Brain pericyte (primary cell): ENCODE measurements around the gene PEX16.

Experiments used
- DNase-seq: peaks from one replicate; pipeline ENCODE4 v3.0.0-alpha.2; 2012; ENCODE audit warnings: low read depth, low spot score

Gene PEX16

DNA sequence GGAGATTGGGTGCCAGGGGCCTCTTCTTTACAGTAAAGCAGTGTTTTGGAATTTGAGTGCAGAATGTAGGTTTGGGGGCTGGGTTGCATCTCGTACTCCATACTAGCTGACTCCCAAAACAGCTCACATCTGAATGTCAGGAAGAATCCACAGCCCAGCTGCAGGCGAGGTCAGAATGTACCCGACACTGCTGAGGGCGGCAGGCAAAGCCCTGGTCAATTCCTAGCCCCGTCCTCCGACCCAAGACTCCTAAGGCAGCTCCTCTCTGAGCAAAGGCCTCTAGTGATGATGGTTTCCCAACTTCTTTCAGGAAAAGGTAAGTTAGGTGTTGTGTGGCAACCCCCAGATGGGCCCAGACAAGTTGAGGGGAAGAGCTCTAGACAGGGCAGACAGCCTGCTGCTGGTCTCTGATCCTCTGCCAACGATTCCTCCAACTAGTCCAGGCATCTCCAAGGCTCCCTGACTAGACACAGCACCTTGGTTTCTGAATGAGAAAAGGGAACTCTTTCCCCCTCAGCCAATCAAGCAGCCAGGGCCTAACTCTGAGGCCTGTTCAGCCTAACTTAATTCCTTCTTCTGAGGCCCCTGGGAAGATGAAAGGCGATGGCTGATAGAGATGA, 13.4 kb upstream of the PEX16 start:
- DNase-seq: no peak

- DNase-seq: no peak
These were observed 12.5 kb upstream of the PEX16 start for GRCh38 chr11:45930031-45930794.

- no peak for DNase-seq
These were observed 11.9 kb upstream of the PEX16 start for GRCh38 chr11:45929486-45930030.

- DNase-seq: no peak
These were observed 11.0 kb upstream of the PEX16 start for GRCh38 chr11:45928535-45929215.

DNA sequence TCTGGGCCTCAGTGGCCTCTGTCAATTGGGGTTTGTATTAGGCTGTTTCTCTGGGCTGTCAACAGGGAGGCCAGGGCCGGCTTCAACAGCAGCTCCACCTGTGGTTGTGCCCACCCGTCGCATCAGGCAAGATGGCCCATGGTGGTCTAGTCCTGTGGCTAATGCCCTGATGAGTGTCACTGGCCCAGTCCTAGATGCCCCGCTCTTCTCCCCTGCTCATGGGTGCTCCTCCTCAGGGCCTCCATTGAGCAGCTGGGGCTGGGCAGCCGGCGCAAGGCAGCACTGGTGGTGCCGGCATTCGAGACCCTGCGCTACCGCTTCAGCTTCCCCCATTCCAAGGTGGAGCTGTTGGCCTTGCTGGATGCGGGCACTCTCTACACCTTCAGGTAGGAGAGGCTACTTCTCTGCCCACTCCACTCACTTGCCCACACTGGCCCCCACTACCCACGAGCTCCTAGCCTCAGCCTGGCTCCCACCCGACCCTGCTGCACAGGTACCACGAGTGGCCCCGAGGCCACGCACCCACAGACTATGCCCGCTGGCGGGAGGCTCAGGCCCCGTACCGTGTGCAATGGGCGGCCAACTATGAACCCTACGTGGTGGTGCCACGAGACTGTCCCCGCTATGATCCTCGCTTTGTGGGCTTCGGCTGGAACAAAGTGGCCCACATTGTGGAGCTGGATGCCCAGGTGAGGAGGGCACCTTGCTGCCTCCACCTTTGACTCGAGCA, 10.2 kb upstream of the PEX16 start:
- no peak for DNase-seq

GRCh38 chr11:45927332-45927683, 9.6 kb upstream of the PEX16 start:
- DNase-seq: no peak

DNA sequence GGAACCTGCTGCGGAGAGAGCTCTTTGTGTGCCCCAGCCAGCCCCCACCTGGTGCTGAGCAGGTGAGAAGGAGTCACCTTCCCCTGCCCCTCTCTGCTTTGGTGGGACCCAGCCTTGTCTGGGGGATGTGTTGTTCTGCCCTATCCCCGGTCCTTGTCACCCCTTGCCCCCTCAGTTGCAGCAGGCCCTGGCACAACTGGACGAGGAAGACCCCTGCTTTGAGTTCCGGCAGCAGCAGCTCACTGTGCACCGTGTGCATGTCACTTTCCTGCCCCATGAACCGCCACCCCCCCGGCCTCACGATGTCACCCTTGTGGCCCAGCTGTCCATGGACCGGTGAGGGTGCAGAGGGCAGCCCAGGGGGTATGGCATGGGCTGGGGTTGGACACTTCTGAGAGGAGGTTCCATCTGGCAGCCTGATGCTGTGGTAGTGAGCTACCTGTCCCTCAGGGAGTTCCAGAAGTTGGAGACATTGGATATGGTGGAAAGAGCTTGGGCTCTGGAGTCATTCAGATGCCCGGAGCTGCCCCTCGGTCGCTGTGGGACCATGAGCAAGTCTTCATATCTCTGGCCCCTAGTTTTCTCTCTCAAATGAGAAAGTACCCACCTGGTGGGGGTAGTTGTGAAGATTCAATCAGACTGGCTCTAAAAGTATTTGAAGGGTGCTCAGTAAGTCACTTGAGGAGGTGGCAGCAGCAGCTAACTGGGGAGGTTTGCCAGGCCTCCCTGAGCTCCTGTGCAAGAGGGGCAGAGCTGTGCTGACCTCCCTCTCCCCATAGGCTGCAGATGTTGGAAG, 9.1 kb upstream of the PEX16 start:
- DNase-seq: no peak

DNA sequence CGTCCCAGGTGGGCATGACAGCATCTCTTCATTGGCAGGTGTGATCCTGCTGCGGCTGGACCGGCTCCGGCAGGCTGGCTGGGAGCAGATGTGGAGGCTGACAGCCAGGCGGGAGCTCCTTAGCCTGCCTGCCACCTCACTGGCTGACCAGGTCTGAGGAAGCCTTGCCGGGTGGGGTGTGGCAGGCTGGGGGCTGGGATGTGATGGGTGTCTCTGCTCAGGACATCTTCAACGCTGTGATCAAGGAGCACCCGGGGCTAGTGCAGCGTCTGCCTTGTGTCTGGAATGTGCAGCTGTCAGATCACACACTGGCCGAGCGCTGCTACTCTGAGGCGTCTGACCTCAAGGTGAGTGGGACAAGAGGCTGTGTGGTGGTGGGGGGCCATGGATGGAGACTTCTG, 8.3 kb upstream of the PEX16 start:
- no peak for DNase-seq

GRCh38 chr11:45925550-45925949, 7.9 kb upstream of the PEX16 start:
- no peak for DNase-seq

GRCh38 chr11:45924927-45925326, 7.2 kb upstream of the PEX16 start:
- no peak for DNase-seq

DNA sequence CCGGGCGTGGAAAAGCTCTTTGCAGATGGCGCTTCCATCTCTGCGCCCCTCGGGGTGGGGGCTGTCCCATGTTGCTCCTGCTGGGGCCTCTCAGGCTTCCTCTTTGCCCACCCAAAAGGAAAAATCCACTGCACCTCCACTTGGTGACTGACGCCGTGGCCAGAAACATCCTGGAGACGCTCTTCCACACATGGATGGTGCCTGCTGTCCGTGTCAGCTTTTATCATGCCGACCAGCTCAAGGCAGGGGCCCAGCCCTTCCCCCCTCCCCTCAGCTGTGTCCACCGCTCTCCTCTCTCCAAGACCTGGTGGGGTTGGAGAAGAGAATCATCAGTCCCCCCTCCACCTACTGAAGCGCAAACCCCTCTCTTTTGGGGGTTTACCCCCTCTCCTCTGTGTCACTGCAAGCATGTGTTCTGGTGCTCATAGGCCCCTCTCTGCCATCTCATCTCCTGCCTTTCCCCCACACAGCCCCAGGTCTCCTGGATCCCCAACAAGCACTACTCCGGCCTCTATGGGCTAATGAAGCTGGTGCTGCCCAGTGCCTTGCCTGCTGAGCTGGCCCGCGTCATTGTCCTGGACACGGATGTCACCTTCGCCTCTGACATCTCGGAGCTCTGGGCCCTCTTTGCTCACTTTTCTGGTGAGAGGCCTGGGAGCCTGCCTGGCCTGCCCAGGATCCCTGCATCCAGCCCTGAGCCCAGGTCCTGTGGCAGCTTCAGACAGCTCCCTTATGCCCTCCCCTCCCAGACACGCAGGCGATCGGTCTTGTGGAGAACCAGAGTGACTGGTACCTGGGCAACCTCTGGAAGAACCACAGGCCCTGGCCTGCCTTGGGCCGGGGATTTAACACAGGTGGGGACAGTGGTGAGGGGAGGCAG, 6.6 kb upstream of the PEX16 start:
- no peak for DNase-seq

DNA sequence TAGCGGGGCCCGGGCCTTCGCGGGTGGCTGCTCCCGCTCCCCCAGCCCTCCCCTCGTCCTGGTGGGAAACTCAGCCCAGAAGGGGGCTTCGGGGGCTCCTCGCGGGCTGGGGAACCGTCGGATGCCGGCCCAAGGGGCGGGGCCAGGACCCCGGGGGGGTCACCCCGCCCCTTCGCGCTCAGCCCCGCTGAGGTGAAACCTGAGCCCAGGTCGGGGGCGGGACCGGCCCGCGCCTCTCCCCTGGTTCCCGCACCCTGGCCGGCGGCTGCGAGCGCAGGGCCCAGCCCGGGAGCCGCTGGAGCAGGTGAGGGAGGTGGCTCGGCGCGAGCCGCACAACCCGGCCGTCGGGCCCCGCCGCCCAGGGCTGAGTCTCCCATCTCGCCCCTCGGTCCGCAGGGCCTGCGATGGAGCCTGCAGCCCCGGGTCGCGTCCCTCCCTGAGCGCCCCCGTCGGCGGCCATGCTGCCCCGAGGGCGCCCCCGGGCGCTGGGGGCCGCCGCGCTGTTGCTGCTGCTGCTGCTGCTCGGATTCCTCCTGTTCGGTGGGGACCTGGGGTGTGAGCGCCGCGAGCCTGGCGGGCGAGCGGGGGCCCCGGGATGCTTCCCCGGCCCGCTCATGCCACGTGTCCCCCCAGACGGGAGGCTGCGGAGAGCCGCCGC, 4.9 kb upstream of the PEX16 start, which contains the start of gene LARGE2:
Gene LARGE2, plus strand, starts transcription at position 232 of the 658 bp plus-strand sequence. Its CDS starts 227 bp downstream, at position 459.
- no peak for DNase-seq

DNA sequence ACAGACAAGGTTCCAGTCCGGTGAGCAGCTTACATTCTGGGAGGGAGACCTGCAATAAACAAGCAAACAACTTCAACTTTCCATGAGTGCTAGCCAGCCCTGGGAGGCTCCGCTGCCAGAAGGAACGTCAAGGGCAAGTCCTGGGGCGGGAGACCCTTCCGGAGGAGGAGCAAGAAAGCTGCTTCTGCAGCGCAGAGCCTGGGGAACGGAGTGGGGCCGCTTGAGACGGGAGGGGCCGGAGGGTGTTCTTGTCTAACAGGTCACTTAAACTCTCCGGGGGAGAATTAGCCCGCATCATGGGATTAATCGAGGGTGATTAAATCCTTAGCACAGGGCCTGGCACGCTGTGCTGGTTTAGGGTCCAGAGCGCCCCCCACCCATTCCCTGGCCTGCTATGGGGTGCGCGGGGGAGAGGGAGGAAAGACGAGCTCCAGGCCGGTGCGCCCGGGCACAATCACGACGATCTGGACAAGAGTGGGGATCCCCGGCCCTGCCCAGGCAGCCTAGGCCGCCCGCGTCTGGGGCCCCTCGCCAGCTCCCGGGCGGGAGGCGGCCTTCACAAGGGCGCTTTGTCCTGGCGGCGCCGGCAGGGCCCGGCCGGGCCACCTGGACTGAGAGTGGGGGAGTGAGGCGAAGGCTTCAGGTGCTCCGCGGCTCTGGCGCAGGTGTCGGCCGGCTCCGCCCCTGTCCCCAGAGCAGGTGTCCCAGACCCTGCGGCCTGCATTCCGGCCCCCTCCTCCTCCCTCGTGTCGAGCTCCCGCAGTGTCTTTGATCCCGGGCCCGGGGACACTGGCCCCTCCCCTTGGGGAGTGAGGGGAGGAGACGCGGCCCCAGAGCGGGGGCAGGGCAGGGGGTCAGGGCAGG, 4.1 kb upstream of the PEX16 start:
- no peak for DNase-seq

GRCh38 chr11:45920531-45921477, 3.1 kb upstream of the PEX16 start:
- no peak for DNase-seq

DNA sequence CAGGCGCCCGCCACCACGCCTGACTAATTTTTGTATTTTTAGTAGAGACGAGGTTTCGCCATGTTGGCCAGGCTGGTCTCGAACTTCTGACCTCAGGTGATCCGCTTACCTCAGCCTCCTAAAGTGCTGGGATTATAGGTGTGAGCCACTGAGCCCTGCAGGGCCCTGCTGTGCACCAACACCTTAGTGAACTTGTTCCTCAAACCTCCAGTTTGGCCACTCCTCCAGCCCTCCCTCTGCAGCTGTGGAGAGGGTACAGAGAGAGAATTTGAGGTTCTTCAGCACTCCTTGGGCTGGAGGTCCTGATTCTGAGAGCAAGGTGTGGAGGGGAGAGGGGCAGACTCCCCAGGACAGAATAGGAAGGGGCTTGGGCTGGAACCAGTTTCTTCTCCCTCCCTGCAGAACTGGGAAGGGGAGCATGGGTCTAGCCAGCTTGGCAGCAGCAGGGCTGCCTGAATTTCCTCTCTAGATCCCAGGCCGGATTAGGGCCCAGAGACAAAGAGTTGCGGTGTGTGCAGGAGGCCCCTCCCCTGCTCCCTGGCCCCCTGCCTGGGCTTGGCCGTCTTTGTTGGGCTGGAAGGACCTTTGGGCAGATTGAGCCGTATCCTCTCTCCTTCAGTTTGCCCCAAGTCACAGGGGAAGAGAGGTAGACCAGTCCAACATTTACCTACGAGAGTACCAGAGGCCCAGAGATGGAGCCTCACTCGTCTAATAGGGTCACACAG, 2.3 kb upstream of the PEX16 start:
- no peak for DNase-seq

DNA sequence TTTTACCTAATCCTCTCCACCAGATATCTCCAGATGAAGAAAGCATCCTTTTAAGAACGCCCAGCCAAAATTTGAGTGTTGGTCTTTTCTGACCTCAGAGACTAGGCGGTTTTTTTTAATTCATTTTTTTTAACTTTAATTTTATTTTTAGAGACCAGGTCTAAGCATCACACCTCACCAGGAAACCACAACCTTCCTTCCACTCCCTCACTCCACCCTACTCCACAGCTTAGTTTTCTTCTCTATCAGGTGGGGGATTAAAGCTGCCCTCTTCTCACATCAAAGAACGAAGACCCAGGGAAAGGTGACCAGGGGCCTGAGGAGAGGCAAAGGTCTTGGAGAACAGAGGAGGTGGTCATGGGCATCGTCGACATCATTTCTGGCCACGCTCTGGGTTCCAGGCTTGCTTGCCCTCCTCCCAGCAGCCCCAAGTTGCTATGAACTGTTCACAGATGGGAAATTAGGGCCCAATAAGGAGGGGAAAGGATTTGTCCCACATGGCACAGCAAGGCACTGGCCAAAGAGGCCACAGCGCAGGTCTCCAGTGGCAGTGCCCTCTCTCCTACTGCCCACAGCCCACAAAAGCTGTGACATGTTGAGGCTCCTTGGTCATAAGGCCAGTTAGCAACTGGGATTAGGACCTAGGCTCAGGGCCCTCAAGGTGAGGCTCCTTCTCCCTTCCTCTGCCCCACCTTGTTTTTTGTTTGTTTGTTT, 1.4 kb upstream of the PEX16 start:
- no peak for DNase-seq
